Gastrocnemius medialis (tissue), 4 donors: ENCODE results near the gene BEAN1. TPM values are rescaled to one million over a fixed set of nuclear protein-coding genes. Genes with fewer than 3 reads are reported as not detected.
A peak's percentile ranks its signal among the peaks of the same experiment; 100 is the strongest.

Source experiments
- ATAC-seq, 2 donors: fragments of 150-250 bp; one replicate each; pipeline ENCODE4 v1.9.1; 2016
- DNase-seq, 2 donors: peaks; one replicate each; pipeline ENCODE4 v3.0.0-alpha.2; 2019
- H3K27ac ChIP-seq, 4 donors: fragments of 200-600 bp; sonication (generic); 1 replicate in 1 of 4; 2 replicates in 3 of 4; pipeline ENCODE4 v1.5.1; 2016 to 2018; ENCODE audit warnings: mild to moderate bottlenecking in 2 of 4, moderate library complexity in 1 of 4
- H3K27me3 ChIP-seq, 3 donors: fragments of 200-600 bp; sonication (generic) in 2 of 3; 1 replicate in 1 of 3; 2 replicates in 2 of 3; pipeline versions ENCODE4 v1.5.1 to v1.6.0; 2016 to 2019; ENCODE audit warnings: mild to moderate bottlenecking in 1 of 3, moderate library complexity in 1 of 3
- H3K36me3 ChIP-seq, 2 donors: fragments of 200-600 bp; sonication (generic) in 1 of 2; one replicate each; pipeline ENCODE4 v1.5.1; 2017 to 2018
- H3K4me1 ChIP-seq, 2 donors: fragments of 200-600 bp; sonication (generic) in 1 of 2; one replicate each; pipeline ENCODE4 v1.5.1; 2016 to 2017; ENCODE audit warnings: mild to moderate bottlenecking in 2 of 2
- H3K4me3 ChIP-seq, 4 donors: fragments of 200-600 bp; sonication (generic) in 3 of 4; 1 replicate in 1 of 4; 2 replicates in 3 of 4; pipeline ENCODE4 v1.5.1; 2016 to 2019; ENCODE audit warnings: mild to moderate bottlenecking in 2 of 4
- H3K9me3 ChIP-seq, 3 donors: fragments of 200-600 bp; sonication (generic) in 2 of 3; 1 replicate in 1 of 3; 2 replicates in 2 of 3; pipeline ENCODE4 v1.5.1; 2016 to 2019
- CTCF ChIP-seq, 5 experiments: fragments of 450-650 bp in 3 of 5; fragments of 200-600 bp in 2 of 5; sonication (generic) in 2 of 5; IDR thresholded peaks in 4 of 5; conservative IDR thresholded peaks in 1 of 5; 1 replicate in 4 of 5; 2 replicates in 1 of 5; pipeline ENCODE4 v1.5.1; 2016 to 2019; ENCODE audit warnings: antibody characterized with exemption in 5 of 5, mild to moderate bottlenecking in 3 of 5, moderate library complexity in 3 of 5
- POLR2A ChIP-seq, 2 donors: fragments of 450-650 bp; IDR thresholded peaks; one replicate each; pipeline ENCODE4 v1.6.1; 2017; ENCODE audit warnings: antibody characterized with exemption in 2 of 2, mild to moderate bottlenecking in 2 of 2, moderate library complexity in 2 of 2
- in situ Hi-C, 4 donors: fragments of 200-750 bp; cut with MboI; loops; one replicate each; pipeline versions ENCODE4 v1.15.0 to v1.8.0; 2017; ENCODE audit warnings: low sequenced_read_pairs in 4 of 4
- intact Hi-C: fragments of 100-400 bp; cut with DNase I; formaldehyde crosslinking; loops from one replicate; pipeline ENCODE4 v1.15.1; 2023; ENCODE audit warnings: low total_unique reads
- total RNA-seq, 4 donors: library from RNA; depleted of rRNA; stranded (reverse); fragments of >200 nt; gene quantifications; one replicate each; pipeline versions ENCODE4 v1.1.0 to v1.2.3, GENCODE V29; 2016

BEAN1 gene
- total RNA-seq, 4 donors from 2014 or later = not detected

DNA sequence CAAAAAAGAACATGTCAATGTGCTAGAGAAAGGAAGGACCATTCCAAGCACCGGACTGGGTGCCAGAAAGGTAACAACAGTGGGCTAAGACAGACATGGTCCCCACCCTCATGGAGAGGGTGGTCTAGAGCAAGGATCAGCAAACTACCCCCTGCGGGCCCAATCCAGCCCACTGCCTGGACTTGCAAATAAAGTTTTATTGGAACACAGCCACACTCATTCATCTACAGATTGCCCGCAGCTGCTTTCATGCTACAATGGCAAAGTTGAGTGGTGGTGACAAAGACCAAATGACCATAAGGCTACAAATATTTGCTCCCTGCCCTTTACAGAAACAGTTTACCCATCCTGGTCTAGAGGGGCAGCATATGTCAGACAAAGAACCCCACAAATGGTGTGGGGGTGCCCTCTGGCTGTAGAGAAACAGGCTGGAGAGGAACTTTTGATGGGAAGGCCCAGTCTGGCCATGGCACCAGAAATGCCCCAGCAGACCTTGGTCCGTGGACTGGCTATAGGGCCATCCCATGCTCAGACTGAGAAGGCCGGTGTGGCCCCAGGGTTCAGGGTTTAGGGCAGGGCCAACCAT, 45.4 kb upstream of the BEAN1 start:
- Histone ChIP-seq H3K27me3 (no peaks in the 10 kb centered on the region), H3K36me3 (no peaks in the 10 kb centered on the region), H3K9me3 (no peaks in the 10 kb centered on the region), H3K27ac (peak overlapping the region; percentile 55 to 81 (median 78)), H3K4me1 (peaks cover 0 to 10% of the 10 kb centered on the region in 2 donors), H3K4me3 (no peak overlapping the region)
- in situ Hi-C loops = no loop called here
- intact Hi-C loops = no loop called here
- ATAC-seq (no peak), DNase-seq (no peak)
- TF ChIP-seq POLR2A (IDR thresholded peaks at IDR 0.05) = no peak
- no peak for TF ChIP-seq CTCF (IDR thresholded peaks at IDR 0.05 in 4 of 5, conservative IDR thresholded peaks at IDR 0.05 in 1 of 5)

DNA sequence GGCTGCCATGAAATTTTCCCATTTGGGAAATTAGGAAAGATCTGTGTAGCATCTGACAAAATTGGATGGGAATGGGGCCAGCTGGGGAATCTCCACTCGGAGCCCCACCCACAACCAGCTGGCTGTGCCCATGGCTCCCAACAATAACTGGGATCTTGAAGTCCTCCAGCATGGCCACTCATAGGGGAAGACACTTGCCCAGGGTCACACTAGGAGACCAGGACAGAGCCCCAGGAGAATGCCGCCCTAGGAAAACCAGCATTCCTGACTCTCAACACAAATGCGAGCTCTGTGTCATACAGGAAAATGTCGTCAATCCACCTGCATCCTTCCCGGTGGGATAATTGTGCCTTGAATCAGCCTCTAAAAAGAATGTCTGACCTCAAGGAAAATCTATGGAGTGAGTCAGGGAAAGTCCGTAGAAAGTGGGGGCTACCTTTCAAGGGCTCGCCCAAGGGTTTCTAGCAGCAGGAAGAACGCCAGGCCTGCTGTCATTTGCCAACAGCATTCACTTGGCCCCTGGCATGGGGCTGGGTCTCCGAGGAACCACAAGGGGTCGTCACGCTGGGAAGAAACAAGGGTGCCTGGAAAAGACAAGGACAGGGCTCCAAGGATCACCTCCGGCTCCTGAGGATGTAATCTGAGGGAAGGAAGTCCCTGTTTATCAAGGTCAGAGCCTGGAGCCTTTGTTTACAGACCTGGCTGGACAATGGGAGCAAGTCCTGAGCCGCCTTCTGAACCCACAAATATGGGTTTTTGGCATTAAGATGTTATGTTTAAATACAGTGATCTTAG, 44.7 kb upstream of the BEAN1 start:
- Histone ChIP-seq H3K27me3 (no peaks in the 10 kb centered on the region), H3K27ac (peak overlapping the region; percentile 55 to 81 (median 78)), H3K9me3 (no peaks in the 10 kb centered on the region), H3K36me3 (no peaks in the 10 kb centered on the region), H3K4me3 (no peak overlapping the region), H3K4me1 (peaks cover 0 to 10% of the 10 kb centered on the region in 2 donors)
- TF ChIP-seq CTCF (IDR thresholded peaks at IDR 0.05 in 4 of 5, conservative IDR thresholded peaks at IDR 0.05 in 1 of 5) = no peak
- TF ChIP-seq POLR2A (IDR thresholded peaks at IDR 0.05) = peak in 1 of 2 donors; percentile 20
- in situ Hi-C loops = no loop called here
- ATAC-seq (peak; percentile 61 to 73), DNase-seq (no peak)
- intact Hi-C loops = no loop called here

DNA sequence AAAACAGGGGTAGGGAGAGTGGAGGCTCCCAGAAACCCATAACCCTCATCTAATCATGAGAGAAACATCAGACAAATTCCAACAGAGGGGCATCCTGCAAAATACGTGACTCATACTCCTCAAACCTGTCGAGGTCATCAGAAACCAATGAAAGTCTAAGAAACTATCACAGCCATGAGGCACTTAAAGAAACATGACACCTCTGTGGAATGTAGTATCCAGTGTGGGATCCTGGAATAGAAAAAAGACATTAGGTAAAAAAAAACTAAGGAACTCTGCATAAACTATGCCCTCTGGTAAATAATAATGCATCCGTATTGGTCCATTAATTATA, 44.2 kb upstream of the BEAN1 start:
- in situ Hi-C loops = no loop called here
- DNase-seq (no peak), ATAC-seq (peak in 1 of 2 donors; percentile 46)
- peaks cover 0 to 10% of the 10 kb centered on the region in 2 donors for H3K4me1 ChIP-seq
- TF ChIP-seq POLR2A (IDR thresholded peaks at IDR 0.05) (no peak), CTCF (IDR thresholded peaks at IDR 0.05 in 4 of 5, conservative IDR thresholded peaks at IDR 0.05 in 1 of 5) (no peak)
- peak overlapping the region; percentile 55 to 81 (median 78) for H3K27ac ChIP-seq
- H3K9me3 ChIP-seq = no peaks in the 10 kb centered on the region
- no peaks in the 10 kb centered on the region for H3K36me3 ChIP-seq
- H3K4me3 ChIP-seq = no peak overlapping the region
- intact Hi-C loops = no loop called here
- no peaks in the 10 kb centered on the region for H3K27me3 ChIP-seq

- Histone ChIP-seq H3K9me3 (no peaks in the 10 kb centered on the region), H3K27me3 (no peaks in the 10 kb centered on the region), H3K36me3 (no peaks in the 10 kb centered on the region), H3K4me3 (no peak overlapping the region), H3K4me1 (peaks cover 0 to 7% of the 10 kb centered on the region in 2 donors), H3K27ac (peak overlapping the region; percentile 55 to 81 (median 78))
- TF ChIP-seq CTCF (IDR thresholded peaks at IDR 0.05 in 4 of 5, conservative IDR thresholded peaks at IDR 0.05 in 1 of 5) = no peak
- TF ChIP-seq POLR2A (IDR thresholded peaks at IDR 0.05) = no peak
- in situ Hi-C loops (no loop called here), intact Hi-C loops (no loop called here)
- DNase-seq (no peak), ATAC-seq (no peak)
These were observed 43.5 kb upstream of the BEAN1 start for GRCh38 chr16:66383551-66383950.
